AG10803 (cell line): ENCODE measurements around the gene ECE2.

ENCODE experiments used
- DNase-seq: peaks from one replicate; pipeline ENCODE4 v3.0.0; 2010; ENCODE audit warnings: low read depth
- H3K4me3 ChIP-seq: 2 replicates; pipeline ENCODE4 v1.5.1; 2011; ENCODE audit warnings: mild to moderate bottlenecking, low read length, control low read depth
- TF ChIP-seq, protein P1 (sequence below): conservative IDR thresholded peaks from 2 replicates; pipeline ENCODE4 v1.5.1; 2011; ENCODE audit warnings: mild to moderate bottlenecking, low read length, control low read depth, inconsistent platforms

The ECE2 gene

DNA sequence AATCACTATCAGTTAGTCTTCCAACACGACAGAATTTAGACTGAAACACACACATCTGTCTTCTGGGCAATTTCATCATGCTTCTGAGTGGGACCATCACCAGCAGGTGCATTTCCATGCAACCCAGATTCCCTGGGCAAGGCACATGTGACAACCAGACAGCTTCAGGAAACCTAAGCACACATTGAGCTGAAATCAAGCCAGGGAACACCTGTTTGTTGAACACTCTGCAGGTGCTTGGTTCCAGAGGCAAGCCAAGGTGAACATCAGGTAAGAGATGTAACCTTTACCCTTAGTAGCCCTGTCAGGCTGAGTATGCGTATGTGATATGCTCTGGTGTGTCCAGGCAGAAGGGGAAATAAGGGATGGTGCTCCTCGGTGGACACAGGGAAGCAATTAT lies 19.9 kb downstream of the ECE2 start:
- TF ChIP-seq, protein P1, sequence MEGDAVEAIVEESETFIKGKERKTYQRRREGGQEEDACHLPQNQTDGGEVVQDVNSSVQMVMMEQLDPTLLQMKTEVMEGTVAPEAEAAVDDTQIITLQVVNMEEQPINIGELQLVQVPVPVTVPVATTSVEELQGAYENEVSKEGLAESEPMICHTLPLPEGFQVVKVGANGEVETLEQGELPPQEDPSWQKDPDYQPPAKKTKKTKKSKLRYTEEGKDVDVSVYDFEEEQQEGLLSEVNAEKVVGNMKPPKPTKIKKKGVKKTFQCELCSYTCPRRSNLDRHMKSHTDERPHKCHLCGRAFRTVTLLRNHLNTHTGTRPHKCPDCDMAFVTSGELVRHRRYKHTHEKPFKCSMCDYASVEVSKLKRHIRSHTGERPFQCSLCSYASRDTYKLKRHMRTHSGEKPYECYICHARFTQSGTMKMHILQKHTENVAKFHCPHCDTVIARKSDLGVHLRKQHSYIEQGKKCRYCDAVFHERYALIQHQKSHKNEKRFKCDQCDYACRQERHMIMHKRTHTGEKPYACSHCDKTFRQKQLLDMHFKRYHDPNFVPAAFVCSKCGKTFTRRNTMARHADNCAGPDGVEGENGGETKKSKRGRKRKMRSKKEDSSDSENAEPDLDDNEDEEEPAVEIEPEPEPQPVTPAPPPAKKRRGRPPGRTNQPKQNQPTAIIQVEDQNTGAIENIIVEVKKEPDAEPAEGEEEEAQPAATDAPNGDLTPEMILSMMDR: no peak
- H3K4me3 ChIP-seq: no peak overlapping the region
- no peak for DNase-seq

DNA sequence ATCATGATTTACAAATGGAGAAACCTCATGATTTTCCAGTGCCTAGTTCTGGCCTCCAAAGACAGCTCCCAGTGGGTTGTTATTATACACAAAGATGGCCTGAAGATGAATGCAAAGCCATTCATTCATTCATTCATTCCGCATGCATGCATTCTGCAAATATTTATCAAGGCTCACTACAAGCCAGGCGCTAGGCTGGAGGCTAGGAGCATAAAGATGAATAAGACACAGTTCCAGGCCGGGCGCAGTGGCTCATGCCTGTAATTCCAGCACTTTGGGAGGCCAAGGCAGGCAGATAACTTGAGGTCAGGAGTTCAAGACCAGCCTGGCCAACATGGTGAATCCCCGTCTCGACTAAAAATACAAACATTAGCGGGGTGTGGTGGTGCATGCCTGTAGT lies 20.8 kb downstream of the ECE2 start:
- no peak overlapping the region for H3K4me3 ChIP-seq
- TF ChIP-seq, protein P1: no peak

DNA sequence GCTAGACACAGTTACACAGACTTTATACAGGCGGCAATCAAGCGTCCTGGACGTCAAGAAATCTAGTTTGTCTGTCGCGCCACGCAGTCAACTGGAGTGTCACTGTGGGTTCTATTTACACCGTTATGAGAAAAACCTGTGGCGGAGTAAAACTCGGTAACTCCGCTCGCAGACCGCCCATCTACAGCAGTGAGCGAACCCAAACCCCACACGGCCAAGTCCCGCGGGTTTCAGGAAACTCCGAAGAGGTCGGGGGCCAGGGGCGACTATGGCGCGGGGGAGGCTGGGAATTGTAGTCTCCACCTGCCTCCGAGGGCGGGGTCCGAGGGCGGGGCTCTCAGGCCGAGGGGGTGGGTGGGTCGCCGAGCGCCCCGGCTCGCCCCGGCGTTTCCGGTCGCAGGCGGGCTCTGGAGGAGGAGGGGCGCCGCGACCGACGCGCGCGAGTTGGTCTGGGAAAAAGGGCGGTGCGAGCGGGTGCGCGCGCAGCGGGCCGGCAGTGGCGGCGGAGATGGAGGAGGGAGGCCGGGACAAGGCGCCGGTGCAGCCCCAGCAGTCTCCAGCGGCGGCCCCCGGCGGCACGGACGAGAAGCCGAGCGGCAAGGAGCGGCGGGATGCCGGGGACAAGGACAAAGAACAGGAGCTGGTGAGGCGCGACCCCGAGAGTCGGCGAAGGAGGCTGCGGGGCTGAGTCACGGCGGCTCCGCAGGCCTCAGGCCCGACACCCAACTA lies 23.1 kb downstream of the ECE2 start, which contains the start of gene PSMD2:
Gene PSMD2, plus strand, starts transcription at position 483 of the 729 bp plus-strand sequence. Its CDS starts 26 bp downstream, at position 509.
- TF ChIP-seq, protein P1: no peak
- peak within 1 kb of the TSS; percentile 96 for H3K4me3 ChIP-seq
- DNase-seq: peak; percentile 95

More for the DNA sequence above, 20.8 kb downstream of the ECE2 start:
- no peak for DNase-seq

- DNase-seq: peak; percentile 53
- H3K4me3 ChIP-seq: peak overlapping the region; percentile 96
- TF ChIP-seq, protein P1: no peak
Observed at GRCh38 chr3:184299488-184300377, 23.9 kb downstream of the ECE2 start.

DNA sequence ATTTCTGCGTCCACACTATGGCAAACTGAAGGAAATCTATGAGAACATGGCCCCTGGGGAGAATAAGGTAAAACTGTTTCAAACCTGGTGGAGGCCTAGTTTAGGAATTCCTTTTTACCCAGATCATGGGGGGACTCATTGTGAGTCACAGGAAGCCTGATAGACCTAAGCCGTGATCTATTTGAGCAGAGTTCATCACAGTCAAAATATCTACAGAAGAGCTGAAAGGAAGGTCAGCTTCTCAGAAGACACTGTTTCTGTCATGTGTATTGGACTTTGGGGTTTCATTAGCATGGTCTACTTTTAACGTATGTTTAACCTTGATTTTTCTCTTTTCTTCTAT lies 24.5 kb downstream of the ECE2 start:
- H3K4me3 ChIP-seq: peak overlapping the region; percentile 96
- TF ChIP-seq, protein P1: no peak
- peak; percentile 32 for DNase-seq

DNA sequence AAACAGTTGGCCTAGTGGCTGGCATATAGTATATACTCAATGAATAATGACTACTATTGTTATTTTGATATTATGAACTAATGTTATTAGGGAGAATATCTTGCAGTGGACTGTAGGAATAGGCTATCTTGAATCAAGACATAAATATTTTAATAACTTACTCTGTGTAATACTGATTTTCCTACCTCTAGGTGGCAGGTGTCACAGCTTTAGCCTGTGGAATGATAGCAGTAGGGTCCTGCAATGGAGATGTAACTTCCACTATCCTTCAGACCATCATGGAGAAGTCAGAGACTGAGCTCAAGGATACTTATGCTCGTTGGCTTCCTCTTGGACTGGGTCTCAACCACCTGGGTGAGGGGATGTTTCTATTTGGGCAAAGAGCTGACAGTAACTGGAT lies 29.8 kb downstream of the ECE2 start:
- DNase-seq: peak; percentile 24
- TF ChIP-seq, protein P1: peak; percentile 40
- H3K4me3 ChIP-seq: no peak overlapping the region
